Karpas-422 (cell line): ENCODE measurements around the gene ADD3. TPM values are rescaled to one million over a fixed set of nuclear protein-coding genes. Genes with fewer than 3 reads are reported as not detected.

Source experiments
- DNase-seq: peaks from one replicate; pipeline ENCODE4 v3.0.0-alpha.2; 2015
- H2AFZ ChIP-seq: fragments of 200-600 bp; sonication (generic); 2 replicates; pipeline ENCODE4 v1.6.1; 2014; ENCODE audit warnings: antibody characterized with exemption, low read length, mixed read lengths
- H3K27ac ChIP-seq: fragments of 200-600 bp; sonication (generic); 2 replicates; pipeline ENCODE4 v1.5.1; 2014; ENCODE audit warnings: mild to moderate bottlenecking, low read length, moderate library complexity
- H3K27me3 ChIP-seq: fragments of 200-600 bp; sonication (generic); 2 replicates; pipeline ENCODE4 v1.6.1; 2014; ENCODE audit warnings: low read length, mixed read lengths
- H3K36me3 ChIP-seq: fragments of 200-600 bp; sonication (generic); 2 replicates; pipeline ENCODE4 v1.6.1; 2014; ENCODE audit warnings: low read length, mixed read lengths; ENCODE audit not compliant: insufficient read depth
- H3K4me1 ChIP-seq: fragments of 200-600 bp; sonication (generic); 2 replicates; pipeline ENCODE4 v1.6.1; 2014; ENCODE audit warnings: mild to moderate bottlenecking, low read length, mixed read lengths
- H3K4me2 ChIP-seq: fragments of 200-600 bp; sonication (generic); 2 replicates; pipeline ENCODE4 v1.6.1; 2014; ENCODE audit warnings: low read length, low read depth, mild to moderate bottlenecking; ENCODE audit not compliant: poor library complexity, severe bottlenecking
- H3K4me3 ChIP-seq: fragments of 200-600 bp; sonication (generic); 2 replicates; pipeline ENCODE4 v1.5.1; 2014; ENCODE audit warnings: mild to moderate bottlenecking, antibody characterized with exemption, low read length, mixed read lengths
- H3K79me2 ChIP-seq: fragments of 200-600 bp; sonication (generic); 2 replicates; pipeline ENCODE4 v1.6.1; 2014; ENCODE audit warnings: mild to moderate bottlenecking, low read length, mixed read lengths
- H3K9ac ChIP-seq: fragments of 200-600 bp; sonication (generic); 2 replicates; pipeline ENCODE4 v1.6.0; 2014; ENCODE audit warnings: low read length
- H3K9me2 ChIP-seq: fragments of 200-600 bp; sonication (generic), shearing (Covaris generic); replicated peaks from 2 replicates; pipeline ENCODE4 v1.6.0; 2014; ENCODE audit warnings: mild to moderate bottlenecking, low read length, moderate library complexity; ENCODE audit not compliant: insufficient read depth
- H3K9me3 ChIP-seq: fragments of 300-700, 200-600 bp; sonication (generic); 2 replicates; pipeline ENCODE4 v1.6.1; 2014; ENCODE audit warnings: low read length, mixed read lengths
- H4K20me1 ChIP-seq: fragments of 200-600 bp; sonication (generic); 2 replicates; pipeline ENCODE4 v1.6.1; 2014; ENCODE audit warnings: mild to moderate bottlenecking, antibody characterized with exemption, low read length, low read depth; ENCODE audit not compliant: insufficient read depth
- total RNA-seq: library from RNA; depleted of rRNA; stranded (reverse); fragments of >200 nt; shearing (Covaris generic); gene quantifications from 2 replicates; pipeline ENCODE4 v1.2.3, GENCODE V29; 2014; ENCODE audit warnings: low replicate concordance

The ADD3 gene
- total RNA-seq, 1 experiment from 2014 or later, result 16.5 TPM

GRCh38 chr10:110013630-110014293, 6.0 kb downstream of the ADD3 start:
- DNase-seq, result no peak
- H3K4me2 ChIP-seq, result no peak overlapping the region
- no peak overlapping the region for H3K9ac ChIP-seq
- H3K9me3 ChIP-seq, result no peaks in the 10 kb centered on the region
- peaks cover 15% of the 10 kb centered on the region for H3K4me1 ChIP-seq
- H3K36me3 ChIP-seq, result no peaks in the 10 kb centered on the region
- no peak overlapping the region for H3K4me3 ChIP-seq
- no peaks in the 10 kb centered on the region for H3K27me3 ChIP-seq
- no peaks in the 10 kb centered on the region for H3K9me2 ChIP-seq
- H4K20me1 ChIP-seq, result no peaks in the 10 kb centered on the region; the same call in 1 of the 2 replicates
- no peaks in the 10 kb centered on the region for H3K79me2 ChIP-seq
- no peak overlapping the region for H3K27ac ChIP-seq
- no peak overlapping the region for H2AFZ ChIP-seq

GRCh38 chr10:110016039-110016438, 8.3 kb downstream of the ADD3 start:
- DNase-seq, result no peak
- Histone ChIP-seq H3K79me2 (no peaks in the 10 kb centered on the region), H3K9ac (no peak overlapping the region), H3K4me2 (no peak overlapping the region), H4K20me1 (no peaks in the 10 kb centered on the region; the same call in 1 of the 2 replicates), H3K36me3 (no peaks in the 10 kb centered on the region), H3K4me3 (no peak overlapping the region), H3K27me3 (no peaks in the 10 kb centered on the region), H3K4me1 (no peaks in the 10 kb centered on the region), H3K9me2 (no peaks in the 10 kb centered on the region), H3K9me3 (no peaks in the 10 kb centered on the region), H2AFZ (no peak overlapping the region), H3K27ac (no peak overlapping the region)

- Histone ChIP-seq H3K4me2 (no peak overlapping the region), H2AFZ (no peak overlapping the region), H3K9ac (no peak overlapping the region), H3K79me2 (no peaks in the 10 kb centered on the region), H3K9me2 (0 out of 2 replicates have a peak, but pooled peaks cover 3% of the 10 kb centered on the region), H4K20me1 (no peaks in the 10 kb centered on the region; the same call in 1 of the 2 replicates), H3K27me3 (no peaks in the 10 kb centered on the region), H3K4me1 (no peaks in the 10 kb centered on the region), H3K36me3 (no peaks in the 10 kb centered on the region), H3K9me3 (no peaks in the 10 kb centered on the region), H3K4me3 (no peak overlapping the region), H3K27ac (no peak overlapping the region)
- DNase-seq, result no peak
These were observed 9.3 kb downstream of the ADD3 start for GRCh38 chr10:110017052-110017451.

- Histone ChIP-seq H2AFZ (no peak overlapping the region), H3K9me2 (0 out of 2 replicates have a peak, but pooled peaks cover 3% of the 10 kb centered on the region), H3K4me3 (no peak overlapping the region), H3K36me3 (no peaks in the 10 kb centered on the region), H4K20me1 (no peaks in the 10 kb centered on the region), H3K4me1 (peaks cover 5% of the 10 kb centered on the region), H3K4me2 (no peak overlapping the region), H3K79me2 (no peaks in the 10 kb centered on the region), H3K9me3 (no peaks in the 10 kb centered on the region), H3K9ac (no peak overlapping the region), H3K27me3 (no peaks in the 10 kb centered on the region), H3K27ac (no peak overlapping the region)
- DNase-seq, result no peak
These were observed 10.1 kb downstream of the ADD3 start for GRCh38 chr10:110017907-110018306.

- Histone ChIP-seq H3K4me2 (no peak overlapping the region), H2AFZ (no peak overlapping the region), H4K20me1 (no peaks in the 10 kb centered on the region), H3K4me1 (peaks cover 5% of the 10 kb centered on the region), H3K9me3 (no peaks in the 10 kb centered on the region), H3K27ac (no peak overlapping the region), H3K4me3 (no peak overlapping the region), H3K36me3 (no peaks in the 10 kb centered on the region), H3K27me3 (no peaks in the 10 kb centered on the region), H3K9ac (no peak overlapping the region), H3K9me2 (0 out of 2 replicates have a peak, but pooled peaks cover 3% of the 10 kb centered on the region), H3K79me2 (no peaks in the 10 kb centered on the region)
- DNase-seq, result no peak
These were observed 12.5 kb downstream of the ADD3 start for GRCh38 chr10:110020265-110020664.

- H2AFZ ChIP-seq, result no peak overlapping the region
- H3K4me3 ChIP-seq, result no peak overlapping the region
- no peak overlapping the region for H3K27ac ChIP-seq
- H3K4me2 ChIP-seq, result no peak overlapping the region
- peak; percentile 29 for DNase-seq
- no peaks in the 10 kb centered on the region for H3K79me2 ChIP-seq
- H3K9me2 ChIP-seq, result 0 out of 2 replicates have a peak, but pooled peaks cover 3% of the 10 kb centered on the region
- H3K36me3 ChIP-seq, result no peaks in the 10 kb centered on the region
- H3K4me1 ChIP-seq, result peaks cover 5% of the 10 kb centered on the region
- H3K27me3 ChIP-seq, result no peaks in the 10 kb centered on the region
- H4K20me1 ChIP-seq, result no peaks in the 10 kb centered on the region
- no peaks in the 10 kb centered on the region for H3K9me3 ChIP-seq
- H3K9ac ChIP-seq, result no peak overlapping the region
These were observed 15.1 kb downstream of the ADD3 start for GRCh38 chr10:110022716-110023504.

- Histone ChIP-seq H3K27me3 (no peaks in the 10 kb centered on the region), H3K9ac (no peak overlapping the region), H3K9me2 (0 out of 2 replicates have a peak, but pooled peaks cover 3% of the 10 kb centered on the region), H3K79me2 (no peaks in the 10 kb centered on the region), H3K36me3 (no peaks in the 10 kb centered on the region), H4K20me1 (no peaks in the 10 kb centered on the region), H3K9me3 (no peaks in the 10 kb centered on the region), H3K4me3 (no peak overlapping the region), H3K4me1 (peaks cover 5% of the 10 kb centered on the region), H2AFZ (no peak overlapping the region), H3K27ac (no peak overlapping the region), H3K4me2 (no peak overlapping the region)
- DNase-seq, result no peak
These were observed 16.1 kb downstream of the ADD3 start for GRCh38 chr10:110023785-110024465.

- Histone ChIP-seq H3K4me1 (no peaks in the 10 kb centered on the region), H3K79me2 (no peaks in the 10 kb centered on the region)
These were observed 21.7 kb downstream of the ADD3 start for GRCh38 chr10:110029450-110029849.

More at GRCh38 chr10:110029450-110029849, 21.7 kb downstream of the ADD3 start:
- DNase-seq, result no peak
- no peaks in the 10 kb centered on the region for H3K9me2 ChIP-seq
- H3K36me3 ChIP-seq, result no peaks in the 10 kb centered on the region
- H3K27me3 ChIP-seq, result no peaks in the 10 kb centered on the region
- H3K9ac ChIP-seq, result no peak overlapping the region
- no peak overlapping the region for H2AFZ ChIP-seq
- H3K4me3 ChIP-seq, result no peak overlapping the region
- H4K20me1 ChIP-seq, result 0 out of 2 replicates have a peak, but pooled peaks cover 11% of the 10 kb centered on the region
- H3K9me3 ChIP-seq, result no peaks in the 10 kb centered on the region
- no peak overlapping the region for H3K27ac ChIP-seq
- H3K4me2 ChIP-seq, result no peak overlapping the region
